ENCODE results near the gene SRGN.
"Not testable (repeated sequence)": the region's sequence is repeated elsewhere in the genome, so short reads cannot be mapped to it uniquely, and the experiment has no call there.

SRGN gene

DNA sequence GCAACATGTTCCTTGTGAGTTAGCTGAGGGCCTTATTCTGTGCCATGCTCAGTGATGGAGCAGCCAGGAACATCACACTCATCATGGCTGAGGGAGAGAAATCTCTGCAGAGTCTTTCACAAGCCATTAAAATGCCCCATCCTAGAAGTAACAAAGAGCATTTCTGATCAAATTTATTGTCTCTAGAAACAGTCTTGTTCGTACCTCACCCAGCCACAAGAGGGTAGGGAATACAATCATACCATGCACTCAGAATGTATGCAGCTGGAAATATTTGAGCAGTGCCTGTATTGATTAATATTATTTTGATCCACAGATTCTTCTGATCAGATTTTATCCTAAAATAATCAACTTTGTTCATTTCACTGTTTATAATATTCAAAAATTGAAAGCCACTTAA lies 53.4 kb downstream of the SRGN start:
- no peak for DNase-seq (ENCODE audit: low spot score)

DNA sequence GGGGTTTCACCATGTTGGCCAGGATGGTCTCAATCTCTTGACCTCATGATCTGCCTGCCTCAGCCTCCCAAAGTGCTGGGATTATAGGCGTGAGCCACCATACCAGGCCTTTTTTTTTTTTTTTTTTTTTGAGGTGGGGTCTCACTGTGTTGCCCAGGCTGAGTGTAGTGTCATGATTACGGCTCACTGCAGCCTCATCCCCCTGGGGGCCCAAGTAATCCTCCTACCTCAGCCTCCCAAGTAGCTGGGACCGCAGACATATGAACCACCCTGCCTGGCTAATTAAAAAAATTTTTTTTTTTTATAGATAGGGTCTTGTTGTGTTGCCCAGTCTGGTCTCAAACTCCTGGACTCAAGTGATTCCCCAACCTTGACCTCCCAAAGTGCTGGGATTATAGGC lies 54.2 kb downstream of the SRGN start:
- not testable (repeated sequence) for DNase-seq (ENCODE audit: low spot score)

DNA sequence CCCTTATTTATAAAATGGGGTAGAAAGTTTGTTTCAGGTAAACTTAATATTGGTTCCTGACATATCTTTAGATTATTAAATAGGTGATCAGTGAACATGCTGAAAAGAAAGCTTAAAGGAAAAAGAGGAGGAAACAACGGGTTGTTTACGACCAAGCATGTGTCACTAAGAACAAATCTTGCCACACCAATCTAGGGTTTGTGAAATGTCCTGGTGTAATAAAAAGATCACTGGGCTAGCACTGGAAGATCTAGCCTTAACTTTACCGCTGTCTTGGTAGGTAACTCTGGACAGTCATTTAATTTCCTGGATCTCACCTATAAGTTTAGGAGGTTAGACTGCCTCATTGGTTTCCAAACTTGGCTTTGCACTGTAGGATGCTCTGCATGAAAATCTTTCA lies 55.1 kb downstream of the SRGN start:
- no peak for DNase-seq (ENCODE audit: low spot score)

DNA sequence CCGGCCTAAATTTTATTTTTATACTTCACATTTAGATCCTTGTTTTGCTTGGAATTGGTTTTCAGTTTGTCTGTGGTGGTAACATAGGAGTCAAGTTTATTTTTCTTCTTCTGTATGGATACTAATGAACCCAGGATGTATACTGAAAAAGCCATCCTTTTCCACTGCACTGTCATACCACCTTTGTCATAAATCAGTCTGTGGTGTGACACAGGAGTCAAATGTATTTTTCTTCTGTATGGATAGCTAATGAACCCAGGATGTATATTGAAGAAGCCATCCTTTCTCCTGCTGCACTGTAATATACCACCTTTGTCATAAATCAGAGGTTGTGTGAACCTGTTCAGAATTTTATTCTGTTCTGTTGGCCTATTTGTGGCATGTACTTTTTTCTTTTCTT lies 57.4 kb downstream of the SRGN start:
- no peak for DNase-seq (ENCODE audit: low spot score)

DNA sequence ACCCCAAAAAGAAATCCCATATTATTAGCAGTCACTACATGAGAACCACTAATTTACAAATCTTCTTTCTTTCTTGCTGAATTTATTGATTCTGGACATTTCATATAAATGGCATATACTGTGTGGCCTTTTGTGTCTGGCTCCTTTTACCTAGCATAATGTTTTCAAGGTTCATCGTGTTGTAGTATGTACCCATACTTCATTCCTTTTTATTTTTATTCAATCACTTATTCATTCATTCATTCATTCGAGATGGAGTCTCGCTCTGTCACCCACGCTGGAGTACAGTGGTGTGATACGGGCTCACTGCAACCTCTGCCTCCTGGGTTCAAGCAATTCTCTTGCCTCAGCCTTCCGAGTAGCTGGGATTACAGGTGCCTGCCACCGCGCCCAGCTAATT lies 58.0 kb downstream of the SRGN start:
- DNase-seq (ENCODE audit: low spot score) = no peak

DNA sequence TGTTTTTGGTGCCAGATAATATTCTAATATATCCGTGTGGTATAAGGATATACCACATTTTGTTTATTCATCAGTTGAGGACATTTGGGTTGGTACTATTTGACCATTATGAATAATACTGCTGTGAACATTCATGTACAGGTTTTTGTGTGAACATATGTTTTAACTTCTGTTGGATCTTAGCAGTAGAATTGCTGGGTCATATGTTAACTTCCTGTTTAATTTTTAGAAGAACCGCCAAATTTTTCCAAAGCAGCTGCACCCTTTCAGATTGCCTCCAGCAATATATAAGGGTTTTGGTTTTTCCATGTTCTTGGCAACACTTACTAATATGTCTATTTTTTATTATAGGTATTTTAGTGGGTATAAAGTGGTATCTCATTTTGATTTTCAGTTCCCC lies 58.9 kb downstream of the SRGN start:
- DNase-seq (ENCODE audit: low spot score) = no peak

DNA sequence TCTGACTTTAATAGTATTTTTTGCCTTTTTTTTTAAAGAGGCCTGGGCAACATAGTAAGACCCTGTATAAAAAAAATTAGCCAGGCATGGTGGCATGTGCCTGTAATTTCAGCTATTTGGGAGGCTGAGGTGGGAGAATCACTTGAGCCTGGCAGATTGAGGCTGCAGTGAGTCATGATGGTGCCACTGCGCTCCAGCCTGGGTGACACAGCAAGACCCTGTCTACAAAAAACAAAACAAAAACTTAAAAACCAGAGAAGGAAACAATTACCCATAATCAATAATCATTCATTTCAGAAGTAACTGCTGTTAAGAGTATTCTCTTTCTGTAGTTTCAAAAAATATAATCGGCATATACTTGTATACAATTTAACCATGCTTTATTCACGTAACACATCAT lies 64.1 kb downstream of the SRGN start:
- no peak for DNase-seq (ENCODE audit: low spot score)

DNA sequence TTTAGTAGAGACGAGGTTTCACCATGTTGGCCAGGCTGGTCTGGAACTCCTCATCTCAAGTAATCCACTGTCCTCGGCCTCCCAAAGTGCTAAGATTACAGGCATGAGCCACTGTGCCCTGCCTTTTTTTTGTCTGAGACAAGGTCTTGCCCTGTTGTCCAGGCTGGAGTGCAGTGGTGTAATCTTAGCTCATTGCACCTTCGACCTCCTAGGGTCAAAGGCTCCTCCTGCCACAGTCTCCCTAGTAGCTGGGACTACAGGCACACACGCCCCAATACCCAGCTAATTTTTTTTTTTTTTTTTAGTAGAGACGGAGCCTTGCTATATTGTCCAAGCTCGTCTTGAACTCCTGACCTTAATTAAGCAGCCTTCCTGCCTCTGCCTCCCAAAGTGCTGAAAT lies 65.3 kb downstream of the SRGN start:
- no peak for DNase-seq (ENCODE audit: low spot score)
